Vagina (tissue), 2 donors: ENCODE data around the gene ITK.

Source experiments
- POLR2A ChIP-seq, 2 donors: fragments of 450-650 bp; IDR thresholded peaks; one replicate each; pipeline ENCODE4 v1.6.1; 2017; ENCODE audit warnings: antibody characterized with exemption in 2 of 2, mild to moderate bottlenecking in 2 of 2, moderate library complexity in 2 of 2
- POLR2AphosphoS5 ChIP-seq, 2 donors: sonication (generic); formaldehyde crosslinking; IDR thresholded peaks; one replicate each; pipeline ENCODE4 v1.9.0; 2017; ENCODE audit warnings: antibody characterized with exemption in 2 of 2, mild to moderate bottlenecking in 2 of 2, low read depth in 1 of 2; ENCODE audit not compliant: insufficient read depth in 1 of 2
- TF ChIP-seq, protein P1 (sequence below), 3 experiments: fragments of 450-650 bp in 2 of 3; fragments of 200-600 bp in 1 of 3; sonication (generic) in 1 of 3; IDR thresholded peaks; one replicate each; pipeline ENCODE4 v1.5.1; 2017 to 2019; ENCODE audit warnings: antibody characterized with exemption in 3 of 3, mild to moderate bottlenecking in 2 of 3, moderate library complexity in 2 of 3

DNA sequence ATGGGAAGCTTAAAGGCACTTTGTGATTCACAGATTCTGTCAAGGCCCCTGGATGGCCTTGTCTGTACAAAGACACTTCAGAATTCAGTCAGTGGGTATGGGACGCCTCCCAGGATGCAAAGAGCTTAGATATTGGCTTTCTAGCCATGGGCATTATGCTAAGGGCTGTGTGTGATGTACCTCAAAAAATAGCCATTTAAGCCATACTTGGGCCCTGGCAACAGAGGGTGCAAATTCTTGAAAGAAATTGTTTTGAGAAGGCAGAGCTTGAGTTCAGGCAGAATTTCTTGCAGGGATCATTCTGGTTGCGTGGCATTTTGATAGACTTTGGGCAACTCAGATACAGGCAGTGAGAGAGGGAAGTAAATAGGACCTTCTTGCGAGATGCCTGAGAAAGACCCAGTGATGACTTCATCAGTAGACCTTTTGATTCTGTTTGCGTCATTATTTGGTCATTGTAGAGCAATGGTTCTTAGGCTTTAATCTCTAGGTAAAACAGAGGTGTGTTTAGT lies 89.2 kb downstream of the ITK start:
- TF ChIP-seq, protein P1, sequence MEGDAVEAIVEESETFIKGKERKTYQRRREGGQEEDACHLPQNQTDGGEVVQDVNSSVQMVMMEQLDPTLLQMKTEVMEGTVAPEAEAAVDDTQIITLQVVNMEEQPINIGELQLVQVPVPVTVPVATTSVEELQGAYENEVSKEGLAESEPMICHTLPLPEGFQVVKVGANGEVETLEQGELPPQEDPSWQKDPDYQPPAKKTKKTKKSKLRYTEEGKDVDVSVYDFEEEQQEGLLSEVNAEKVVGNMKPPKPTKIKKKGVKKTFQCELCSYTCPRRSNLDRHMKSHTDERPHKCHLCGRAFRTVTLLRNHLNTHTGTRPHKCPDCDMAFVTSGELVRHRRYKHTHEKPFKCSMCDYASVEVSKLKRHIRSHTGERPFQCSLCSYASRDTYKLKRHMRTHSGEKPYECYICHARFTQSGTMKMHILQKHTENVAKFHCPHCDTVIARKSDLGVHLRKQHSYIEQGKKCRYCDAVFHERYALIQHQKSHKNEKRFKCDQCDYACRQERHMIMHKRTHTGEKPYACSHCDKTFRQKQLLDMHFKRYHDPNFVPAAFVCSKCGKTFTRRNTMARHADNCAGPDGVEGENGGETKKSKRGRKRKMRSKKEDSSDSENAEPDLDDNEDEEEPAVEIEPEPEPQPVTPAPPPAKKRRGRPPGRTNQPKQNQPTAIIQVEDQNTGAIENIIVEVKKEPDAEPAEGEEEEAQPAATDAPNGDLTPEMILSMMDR (IDR thresholded peaks at IDR 0.05): no peak
- TF ChIP-seq POLR2A (IDR thresholded peaks at IDR 0.05) (no peak), POLR2AphosphoS5 (IDR thresholded peaks at IDR 0.05; ENCODE audit: insufficient read depth in 1 of 2, low read depth in 1 of 2) (no peak)
